ENCODE results near the gene TCHP. TPM values are rescaled to one million over a fixed set of nuclear protein-coding genes. Genes with fewer than 3 reads are reported as not detected.

Gene TCHP
- total and polyA plus RNA-seq, 2 of the 13 experiments (the other 11 are each of a cell fraction or from before 2014, with no cell fraction given) = 6.7 to 12.2 TPM

DNA sequence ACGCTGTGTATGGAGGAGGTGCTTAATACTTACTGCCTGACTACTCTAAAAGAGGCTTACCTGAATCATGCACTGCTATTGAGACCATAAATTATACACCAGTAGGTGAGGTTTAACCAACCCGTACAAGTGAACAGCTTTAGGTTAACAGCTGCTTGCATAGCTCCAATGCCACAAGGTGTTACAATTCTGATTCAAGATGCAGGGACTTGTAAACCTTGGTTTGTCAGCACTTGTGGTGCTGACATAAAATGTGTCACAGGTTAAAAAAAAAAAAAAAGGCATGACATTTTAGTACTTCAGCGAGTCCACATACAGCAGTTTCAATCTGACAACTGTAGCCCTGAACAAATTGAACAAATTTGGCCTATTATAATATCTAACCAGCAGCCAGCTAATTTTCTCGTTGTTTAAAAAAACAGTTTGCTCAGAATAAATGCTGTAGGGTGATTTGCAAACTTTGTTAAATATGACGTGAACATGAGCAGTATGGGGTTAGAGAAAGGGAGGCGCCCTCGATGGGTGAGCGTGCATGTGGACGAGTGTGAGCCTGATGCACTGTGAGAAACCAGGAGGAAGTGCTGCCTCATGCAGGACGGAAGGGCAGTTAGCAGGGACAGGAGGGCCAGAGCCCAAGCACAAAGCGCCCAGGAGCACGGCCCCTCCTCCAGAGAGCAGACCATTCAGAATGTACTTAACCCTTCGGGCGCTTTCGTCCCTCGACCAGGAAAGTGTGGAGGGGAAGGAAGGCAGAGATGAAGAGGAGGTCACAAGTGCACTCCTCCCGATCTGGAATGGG is 44.7 kb downstream of the TCHP start (continued):
- TF ChIP-seq CSRNP2 (CRISPR knock-in tag; conservative IDR thresholded peaks at IDR 0.05; ENCODE audit: low read depth) (no peak), SP1 (IDR thresholded peaks at IDR 0.05) (no peak), SP1 (CRISPR knock-in tag; IDR thresholded peaks at IDR 0.05) (no peak), ZNF296 (CRISPR knock-in tag; conservative IDR thresholded peaks at IDR 0.05) (no peak), MIER2 (CRISPR knock-in tag; IDR thresholded peaks at IDR 0.05) (no peak), XRCC5 (optimal IDR thresholded peaks at IDR 0.05; ENCODE audit: low read length) (peak; percentile 68), PBX3 (CRISPR knock-in tag; IDR thresholded peaks at IDR 0.05; ENCODE audit: borderline replicate concordance) (no peak), ZNF746 (CRISPR knock-in tag; IDR thresholded peaks at IDR 0.05) (no peak), SALL1 (CRISPR knock-in tag; IDR thresholded peaks at IDR 0.05) (peak; percentile 24; the same call in 1 of the 2 replicates), CBX1 (IDR thresholded peaks at IDR 0.05; ENCODE audit: low read depth) (no peak), USF2 (IDR thresholded peaks at IDR 0.05; ENCODE audit: low read depth, low read length) (no peak), USF2 (CRISPR knock-in tag; IDR thresholded peaks at IDR 0.05; ENCODE audit: borderline replicate concordance) (no peak), POGK (CRISPR knock-in tag; conservative IDR thresholded peaks at IDR 0.05) (no peak), SMARCC2 (IDR thresholded peaks at IDR 0.05) (no peak), ARHGAP35 (CRISPR knock-in tag; IDR thresholded peaks at IDR 0.05; ENCODE audit: borderline replicate concordance) (no peak), SMAD1 (CRISPR knock-in tag; IDR thresholded peaks at IDR 0.05; ENCODE audit: borderline replicate concordance, low read depth) (no peak)
- TF ChIP-seq, protein P1, sequence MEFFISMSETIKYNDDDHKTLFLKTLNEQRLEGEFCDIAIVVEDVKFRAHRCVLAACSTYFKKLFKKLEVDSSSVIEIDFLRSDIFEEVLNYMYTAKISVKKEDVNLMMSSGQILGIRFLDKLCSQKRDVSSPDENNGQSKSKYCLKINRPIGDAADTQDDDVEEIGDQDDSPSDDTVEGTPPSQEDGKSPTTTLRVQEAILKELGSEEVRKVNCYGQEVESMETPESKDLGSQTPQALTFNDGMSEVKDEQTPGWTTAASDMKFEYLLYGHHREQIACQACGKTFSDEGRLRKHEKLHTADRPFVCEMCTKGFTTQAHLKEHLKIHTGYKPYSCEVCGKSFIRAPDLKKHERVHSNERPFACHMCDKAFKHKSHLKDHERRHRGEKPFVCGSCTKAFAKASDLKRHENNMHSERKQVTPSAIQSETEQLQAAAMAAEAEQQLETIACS (CRISPR knock-in tag; IDR thresholded peaks at IDR 0.05) = no peak
- TF ChIP-seq, protein P2, sequence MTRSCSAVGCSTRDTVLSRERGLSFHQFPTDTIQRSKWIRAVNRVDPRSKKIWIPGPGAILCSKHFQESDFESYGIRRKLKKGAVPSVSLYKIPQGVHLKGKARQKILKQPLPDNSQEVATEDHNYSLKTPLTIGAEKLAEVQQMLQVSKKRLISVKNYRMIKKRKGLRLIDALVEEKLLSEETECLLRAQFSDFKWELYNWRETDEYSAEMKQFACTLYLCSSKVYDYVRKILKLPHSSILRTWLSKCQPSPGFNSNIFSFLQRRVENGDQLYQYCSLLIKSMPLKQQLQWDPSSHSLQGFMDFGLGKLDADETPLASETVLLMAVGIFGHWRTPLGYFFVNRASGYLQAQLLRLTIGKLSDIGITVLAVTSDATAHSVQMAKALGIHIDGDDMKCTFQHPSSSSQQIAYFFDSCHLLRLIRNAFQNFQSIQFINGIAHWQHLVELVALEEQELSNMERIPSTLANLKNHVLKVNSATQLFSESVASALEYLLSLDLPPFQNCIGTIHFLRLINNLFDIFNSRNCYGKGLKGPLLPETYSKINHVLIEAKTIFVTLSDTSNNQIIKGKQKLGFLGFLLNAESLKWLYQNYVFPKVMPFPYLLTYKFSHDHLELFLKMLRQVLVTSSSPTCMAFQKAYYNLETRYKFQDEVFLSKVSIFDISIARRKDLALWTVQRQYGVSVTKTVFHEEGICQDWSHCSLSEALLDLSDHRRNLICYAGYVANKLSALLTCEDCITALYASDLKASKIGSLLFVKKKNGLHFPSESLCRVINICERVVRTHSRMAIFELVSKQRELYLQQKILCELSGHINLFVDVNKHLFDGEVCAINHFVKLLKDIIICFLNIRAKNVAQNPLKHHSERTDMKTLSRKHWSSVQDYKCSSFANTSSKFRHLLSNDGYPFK (CRISPR knock-in tag; IDR thresholded peaks at IDR 0.05; ENCODE audit: borderline replicate concordance) = no peak

Data from HepG2 (cell line).